Endothelial cell of umbilical vein (primary cell): Measurements from ENCODE around the gene CDC42BPG. TPM values are rescaled to one million over a fixed set of nuclear protein-coding genes. Genes with fewer than 3 reads are reported as not detected.

ENCODE experiments used
- BruUV-seq: library from RNA; stranded (reverse); fragments of 400-500 nt; replicated peaks from 2 replicates; lab custom pipeline; 2021; lab: Mats Ljungman, UMichigan
- CTCF ChIA-PET: fragments of 300-600, 350-600 bp; sonication (Branson Sonifier 250); formaldehyde crosslinking; loops from one replicate; lab custom pipeline; 2021; ENCODE audit warnings: antibody characterized with exemption, inconsistent platforms; lab: Charles Lee
- POLR2A ChIA-PET: fragments of 300-600, 350-600 bp; sonication (Branson Sonifier 250); formaldehyde crosslinking; loops from one replicate; lab custom pipeline; 2021; ENCODE audit warnings: antibody characterized with exemption, inconsistent platforms; lab: Charles Lee
- DNase-seq: peaks from one replicate; pipeline ENCODE4 v3.0.0-alpha.2; 2011; ENCODE audit warnings: low read depth, low spot score
- FAIRE-seq: peaks from 2 replicates; lab custom pipeline; 2011; peaks lifted over from hg19 to GRCh38; lab: Jason Lieb, UNC
- H2AFZ ChIP-seq: 2 replicates; pipeline ENCODE4 v1.6.0; 2012; ENCODE audit warnings: low read depth, low read length, control low read depth, inconsistent platforms
- H3K27ac ChIP-seq: 2 replicates; pipeline ENCODE4 v1.5.1; 2011; ENCODE audit warnings: low read depth, mild to moderate bottlenecking, control low read depth, low read length, moderate library complexity; ENCODE audit not compliant: insufficient read depth
- H3K27me3 ChIP-seq, 2 experiments: 2 replicates each; pipeline versions ENCODE4 v1.6.0 to v1.6.1; 2011; ENCODE audit warnings: low read length in 2 of 2, mixed read lengths in 1 of 2; ENCODE audit not compliant: control insufficient read depth in 2 of 2, insufficient read depth in 2 of 2
- H3K36me3 ChIP-seq, 2 experiments: 2 replicates in 1 of 2; 3 replicates in 1 of 2; pipeline ENCODE4 v1.5.1; 2011; ENCODE audit warnings: low read length in 2 of 2, mild to moderate bottlenecking in 1 of 2, moderate library complexity in 1 of 2; ENCODE audit not compliant: control insufficient read depth in 2 of 2, insufficient read depth in 2 of 2; ENCODE audit errors: extremely low read depth in 1 of 2
- H3K4me1 ChIP-seq: 3 replicates; pipeline ENCODE4 v1.5.1; 2011; ENCODE audit warnings: mild to moderate bottlenecking, low read length; ENCODE audit not compliant: control insufficient read depth, insufficient read depth; ENCODE audit errors: extremely low read depth
- H3K4me2 ChIP-seq: 2 replicates; pipeline ENCODE4 v1.6.1; 2011; ENCODE audit warnings: low read length, control low read depth, mixed read lengths; ENCODE audit not compliant: insufficient read depth
- H3K4me3 ChIP-seq, 3 experiments: fragments of 200-600 bp in 1 of 3; sonication (generic), shearing (Covaris generic) in 1 of 3; replicated peaks in 1 of 3; 2 replicates each; pipeline ENCODE4 v1.5.1; 2011 to 2016; ENCODE audit warnings: control low read depth in 3 of 3, low read length in 3 of 3, mild to moderate bottlenecking in 2 of 3, inconsistent platforms in 1 of 3, low read depth in 1 of 3, moderate library complexity in 1 of 3; ENCODE audit not compliant: insufficient read depth in 1 of 3
- H3K79me2 ChIP-seq: 2 replicates; pipeline ENCODE4 v1.6.0; 2012; ENCODE audit warnings: low read length, inconsistent platforms; ENCODE audit not compliant: control insufficient read depth, insufficient read depth
- H3K9ac ChIP-seq: replicated peaks from 2 replicates; pipeline ENCODE3; 2011; ENCODE audit warnings: low read length, control low read depth; ENCODE audit not compliant: insufficient read depth; ENCODE audit errors: extremely low read depth
- H3K9me1 ChIP-seq: replicated peaks from 3 replicates; pipeline ENCODE4 v1.6.0; 2011; ENCODE audit warnings: mild to moderate bottlenecking, low read length; ENCODE audit not compliant: control insufficient read depth, insufficient read depth; ENCODE audit errors: extremely low read depth
- H3K9me3 ChIP-seq: replicated peaks from 2 replicates; pipeline ENCODE4 v1.5.1; 2012; ENCODE audit warnings: low read length, inconsistent platforms; ENCODE audit not compliant: control insufficient read depth, insufficient read depth
- H4K20me1 ChIP-seq: replicated peaks from 2 replicates; pipeline ENCODE3; 2011; ENCODE audit warnings: mild to moderate bottlenecking, low read length; ENCODE audit not compliant: control insufficient read depth, insufficient read depth; ENCODE audit errors: extremely low read depth
- EZH2 ChIP-seq: IDR thresholded peaks from 2 replicates; pipeline ENCODE4 v1.6.1; 2012; ENCODE audit warnings: borderline replicate concordance, low read depth, mild to moderate bottlenecking, moderate library complexity, low read length, inconsistent platforms; ENCODE audit not compliant: severe bottlenecking
- FOS ChIP-seq: IDR thresholded peaks from 2 replicates; pipeline ENCODE4 v1.6.1; 2011; ENCODE audit warnings: mild to moderate bottlenecking, low read length, moderate library complexity, borderline replicate concordance; ENCODE audit not compliant: insufficient read depth
- GATA2 ChIP-seq: IDR thresholded peaks from 2 replicates; pipeline ENCODE4 v1.7.0; 2011; ENCODE audit warnings: low read depth, mild to moderate bottlenecking, moderate library complexity, mixed read lengths, low read length; ENCODE audit not compliant: insufficient read length, insufficient read depth
- JUN ChIP-seq: IDR thresholded peaks from 2 replicates; pipeline ENCODE4 v1.6.1; 2011; ENCODE audit warnings: borderline replicate concordance, low read depth; ENCODE audit not compliant: insufficient read length, insufficient read depth
- MYC ChIP-seq: IDR thresholded peaks from one replicate; pipeline ENCODE4 v1.6.1; 2011; ENCODE audit warnings: mild to moderate bottlenecking, low read depth, low read length
- POLR2A ChIP-seq: IDR thresholded peaks from 2 replicates; pipeline ENCODE4 v1.6.1; 2012; ENCODE audit warnings: low read depth, mild to moderate bottlenecking, control low read depth, low read length
- POLR2AphosphoS5 ChIP-seq: IDR thresholded peaks from 2 replicates; pipeline ENCODE4 v1.6.1; 2012; ENCODE audit warnings: low read depth, mild to moderate bottlenecking, control low read depth, low read length, moderate library complexity; ENCODE audit not compliant: insufficient read depth
- dilution Hi-C: fragments of 300-500 bp; cut with MboI; formaldehyde crosslinking; loops from one replicate; pipeline ENCODE4 v1.15.0; 2019; ENCODE audit warnings: low sequenced_read_pairs; ENCODE audit not compliant: extremely low pct_ligation_motif_present
- intact Hi-C: fragments of 100-400 bp; cut with micrococcal nuclease; formaldehyde crosslinking; loops from one replicate; pipeline ENCODE4 v1.10.0; 2022
- polyA plus RNA-seq, 4 experiments: library from polyadenylated mRNA; depleted of rRNA in 3 of 4; stranded (reverse) in 3 of 4; unstranded in 1 of 4; fragments of >200 nt; gene quantifications; 2 replicates each; pipeline versions ENCODE4 v1.2.1 to v1.2.3, GENCODE V29; 2011 to 2012; ENCODE audit warnings: missing spikeins in 1 of 4
- total RNA-seq: library from RNA; stranded (reverse); gene quantifications from 2 replicates; pipeline ENCODE4 v1.2.3, GENCODE V29; 2021
- TF ChIP-seq, protein P1 (sequence below): IDR thresholded peaks from 2 replicates; pipeline ENCODE4 v1.6.1; 2011; ENCODE audit not compliant: insufficient read depth, insufficient read length
- TF ChIP-seq, protein P2 (sequence below), 2 donors: IDR thresholded peaks; 1 replicate in 1 of 2; 2 replicates in 1 of 2; pipeline ENCODE4 v1.5.1; 2011; ENCODE audit warnings: low read length in 2 of 2, mild to moderate bottlenecking in 2 of 2, moderate library complexity in 2 of 2, control low read depth in 1 of 2, inconsistent platforms in 1 of 2, low read depth in 1 of 2; ENCODE audit not compliant: insufficient read depth in 1 of 2; ENCODE audit errors: extremely low read depth in 1 of 2

The CDC42BPG gene
- total and polyA plus RNA-seq, 2 donors (not counting 3 experiments of a cell fraction or from before 2014, with no cell fraction given), result 0.19 to 0.42 TPM

DNA sequence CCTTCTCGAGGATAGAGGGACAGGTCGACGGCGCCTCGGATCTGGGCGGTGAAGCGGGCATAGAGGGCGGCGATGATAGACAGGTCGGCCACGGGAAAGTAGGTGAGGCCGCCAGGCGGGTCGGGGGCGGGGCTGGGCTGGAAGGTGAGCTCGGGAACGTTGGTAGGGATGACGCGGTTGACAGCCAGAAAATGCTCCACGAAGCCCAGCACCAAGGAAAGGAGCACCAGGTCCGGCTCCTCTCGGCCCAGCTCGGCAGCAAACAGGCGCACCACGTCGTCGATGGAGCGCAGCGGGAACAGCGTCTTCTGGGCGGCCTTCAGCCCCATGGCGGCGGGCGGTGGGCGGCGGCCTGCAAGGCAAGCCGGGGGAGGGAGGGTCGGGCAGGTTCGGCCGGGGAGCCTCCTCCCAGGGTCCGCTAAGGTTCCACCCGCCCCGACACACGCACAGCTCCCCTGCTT lies 34.6 kb downstream of the CDC42BPG start:
- dilution Hi-C loops, result no loop called here
- TF ChIP-seq GATA2, result no peak
- POLR2A ChIA-PET, result interaction anchor here (1.0 kb wide), 1 partner anchor 9 kb away, joined by 3 read pairs; no protein-coding TSS in a partner anchor
- Histone ChIP-seq H2AFZ (peak overlapping the region; percentile 67), H3K36me3 (peaks cover 0 to 24% of the 10 kb centered on the region in 2 experiments), H3K27ac (no peak overlapping the region), H3K4me3 (peak overlapping the region; percentile 62 to 84 (median 70)), H4K20me1 (no peaks in the 10 kb centered on the region), H3K9ac (peak overlapping the region; percentile 46), H3K27me3 (no peaks in the 10 kb centered on the region), H3K9me3 (no peaks in the 10 kb centered on the region), H3K9me1 (no peaks in the 10 kb centered on the region), H3K4me2 (peak overlapping the region; percentile 49), H3K4me1 (peaks cover 8% of the 10 kb centered on the region), H3K79me2 (peaks cover 2% of the 10 kb centered on the region)
- intact Hi-C loops, result loop anchor here (1.0 to 2.0 kb wide), 3 partner anchors 8 to 67 kb away; no protein-coding TSS in a partner anchor
- CTCF ChIA-PET, result interaction anchor here (0.7 to 1.5 kb wide), 3 partner anchors 22 to 34 kb away, joined by 3 to 6 read pairs (median 6); partner anchors contain the start of genes CDC42BPG and SF1
- DNase-seq (no peak), FAIRE-seq (peak; percentile 73)
- BruUV-seq, result no TSS peak

DNA sequence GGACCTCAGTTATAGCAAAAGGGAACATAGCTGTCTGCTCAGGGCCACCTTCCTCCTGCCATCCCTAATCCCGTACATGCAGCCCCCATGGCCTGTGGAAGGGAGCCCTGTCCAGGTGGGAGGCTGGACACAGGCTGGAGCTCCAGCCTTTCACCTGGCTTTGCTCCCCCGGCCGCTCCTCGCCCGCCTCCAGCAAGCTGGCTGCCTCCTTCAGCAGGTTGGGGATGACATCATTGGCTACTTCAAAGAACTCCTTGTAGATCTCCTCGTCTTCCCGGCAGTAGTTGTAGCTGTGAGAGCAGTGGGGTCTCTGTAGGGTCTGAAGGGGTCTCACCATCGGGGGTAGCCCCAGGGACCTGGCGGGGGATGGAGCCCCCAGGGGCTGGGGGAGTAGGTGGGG lies 39.0 kb downstream of the CDC42BPG start:
- no peak overlapping the region for H3K4me3 ChIP-seq
- FAIRE-seq (no peak), DNase-seq (no peak)
- H2AFZ ChIP-seq, result no peak overlapping the region
- dilution Hi-C loops (no loop called here), intact Hi-C loops (no loop called here)
- ChIA-PET POLR2A (no interaction called here), CTCF (no interaction called here)
- H3K4me2 ChIP-seq, result no peak overlapping the region
- H3K9me1 ChIP-seq, result no peaks in the 10 kb centered on the region
- TF ChIP-seq, protein P1, sequence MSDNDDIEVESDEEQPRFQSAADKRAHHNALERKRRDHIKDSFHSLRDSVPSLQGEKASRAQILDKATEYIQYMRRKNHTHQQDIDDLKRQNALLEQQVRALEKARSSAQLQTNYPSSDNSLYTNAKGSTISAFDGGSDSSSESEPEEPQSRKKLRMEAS, result no peak
- TF ChIP-seq MYC (no peak), EZH2 (no peak), JUN (no peak), POLR2A (no peak), POLR2AphosphoS5 (no peak), FOS (no peak), GATA2 (no peak)
- TF ChIP-seq, protein P2, sequence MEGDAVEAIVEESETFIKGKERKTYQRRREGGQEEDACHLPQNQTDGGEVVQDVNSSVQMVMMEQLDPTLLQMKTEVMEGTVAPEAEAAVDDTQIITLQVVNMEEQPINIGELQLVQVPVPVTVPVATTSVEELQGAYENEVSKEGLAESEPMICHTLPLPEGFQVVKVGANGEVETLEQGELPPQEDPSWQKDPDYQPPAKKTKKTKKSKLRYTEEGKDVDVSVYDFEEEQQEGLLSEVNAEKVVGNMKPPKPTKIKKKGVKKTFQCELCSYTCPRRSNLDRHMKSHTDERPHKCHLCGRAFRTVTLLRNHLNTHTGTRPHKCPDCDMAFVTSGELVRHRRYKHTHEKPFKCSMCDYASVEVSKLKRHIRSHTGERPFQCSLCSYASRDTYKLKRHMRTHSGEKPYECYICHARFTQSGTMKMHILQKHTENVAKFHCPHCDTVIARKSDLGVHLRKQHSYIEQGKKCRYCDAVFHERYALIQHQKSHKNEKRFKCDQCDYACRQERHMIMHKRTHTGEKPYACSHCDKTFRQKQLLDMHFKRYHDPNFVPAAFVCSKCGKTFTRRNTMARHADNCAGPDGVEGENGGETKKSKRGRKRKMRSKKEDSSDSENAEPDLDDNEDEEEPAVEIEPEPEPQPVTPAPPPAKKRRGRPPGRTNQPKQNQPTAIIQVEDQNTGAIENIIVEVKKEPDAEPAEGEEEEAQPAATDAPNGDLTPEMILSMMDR (IDR thresholded peaks at IDR 0.05; ENCODE audit: extremely low read depth in 1 of 2, insufficient read depth in 1 of 2, low read depth in 1 of 2, low read length in 2 of 2), result no peak
- BruUV-seq, result no TSS peak
- no peaks in the 10 kb centered on the region for H4K20me1 ChIP-seq
- H3K79me2 ChIP-seq, result peaks cover 7% of the 10 kb centered on the region
- H3K9me3 ChIP-seq, result no peaks in the 10 kb centered on the region
- peaks cover 35% of the 10 kb centered on the region for H3K4me1 ChIP-seq
- no peak overlapping the region for H3K9ac ChIP-seq
- H3K27ac ChIP-seq, result no peak overlapping the region
- no peaks in the 10 kb centered on the region for H3K27me3 ChIP-seq
- H3K36me3 ChIP-seq, result peaks cover 0 to 25% of the 10 kb centered on the region in 2 experiments
